Activated CD4-positive, alpha-beta T cell treated with anti-CD3 and anti-CD28 coated beads for 48 hours (primary cell): ENCODE results near the gene LYSMD1.

ENCODE experiments used
- DNase-seq: peaks from one replicate; pipeline ENCODE4 v3.0.0-alpha.2; 2020

LYSMD1 gene

GRCh38 chr1:151175041-151175741 lies 9.5 kb upstream of the LYSMD1 start:
- no peak for DNase-seq

GRCh38 chr1:151171190-151171589 lies 5.5 kb upstream of the LYSMD1 start:
- DNase-seq: no peak

- DNase-seq: no peak
Observed at GRCh38 chr1:151167116-151167515, 1.4 kb upstream of the LYSMD1 start.

- no peak for DNase-seq
Observed at GRCh38 chr1:151166505-151166956, 829 bp upstream of the LYSMD1 start.

GRCh38 chr1:151165281-151165737 lies 393 bp downstream of the LYSMD1 start:
- DNase-seq: peak; percentile 26

GRCh38 chr1:151164732-151165280 lies 896 bp downstream of the LYSMD1 start:
- no peak for DNase-seq

GRCh38 chr1:151159373-151159772 lies 6.3 kb downstream of the LYSMD1 start:
- DNase-seq: no peak

- peak; percentile 49 for DNase-seq
Observed at GRCh38 chr1:151158751-151159251, 6.9 kb downstream of the LYSMD1 start.

GRCh38 chr1:151158326-151158725 lies 7.4 kb downstream of the LYSMD1 start:
- DNase-seq: peak; percentile 75

- peak; percentile 76 for DNase-seq
Observed at GRCh38 chr1:151157067-151157531, 8.6 kb downstream of the LYSMD1 start.

- peak; percentile 90 for DNase-seq
Observed at GRCh38 chr1:151156515-151156819, 9.2 kb downstream of the LYSMD1 start, which contains the start of gene TNFAIP8L2. Gene TNFAIP8L2 (plus strand): TSS chr1:151156649. CDS start chr1:151158698, 2,049 bp downstream.

GRCh38 chr1:151147665-151148064 lies 18.0 kb downstream of the LYSMD1 start:
- no peak for DNase-seq

- DNase-seq: no peak
Observed at GRCh38 chr1:151147132-151147503, 18.6 kb downstream of the LYSMD1 start.

GRCh38 chr1:151146412-151147131 lies 19.1 kb downstream of the LYSMD1 start, which contains the start of gene SEMA6C:
Gene SEMA6C (minus strand): TSS chr1:151146631. CDS start chr1:151142621, 4,010 bp downstream.
- DNase-seq: peak; percentile 90

- no peak for DNase-seq
Observed at GRCh38 chr1:151146072-151146411, 19.7 kb downstream of the LYSMD1 start.

- peak; percentile 41 for DNase-seq
Observed at GRCh38 chr1:151145304-151146071, 20.2 kb downstream of the LYSMD1 start.

- no peak for DNase-seq
Observed at GRCh38 chr1:151144474-151145303, 21.0 kb downstream of the LYSMD1 start.

GRCh38 chr1:151143986-151144385 lies 21.7 kb downstream of the LYSMD1 start:
- DNase-seq: no peak

GRCh38 chr1:151143057-151143435 lies 22.7 kb downstream of the LYSMD1 start:
- no peak for DNase-seq

- DNase-seq: no peak
Observed at GRCh38 chr1:151142411-151143056, 23.2 kb downstream of the LYSMD1 start.

- no peak for DNase-seq
Observed at GRCh38 chr1:151137789-151138188, 27.9 kb downstream of the LYSMD1 start.
